NCI-H128 (cell line): ENCODE measurements around the gene ZFP2.
"Not testable (repeated sequence)": the region's sequence is repeated elsewhere in the genome, so short reads cannot be mapped to it uniquely, and the experiment has no call there.

ENCODE experiments used
- DNase-seq: peaks from one replicate; lab custom pipeline; 2025; ENCODE audit not compliant: unreplicated experiment; lab: John Stamatoyannopoulos, UW

The ZFP2 gene

DNA sequence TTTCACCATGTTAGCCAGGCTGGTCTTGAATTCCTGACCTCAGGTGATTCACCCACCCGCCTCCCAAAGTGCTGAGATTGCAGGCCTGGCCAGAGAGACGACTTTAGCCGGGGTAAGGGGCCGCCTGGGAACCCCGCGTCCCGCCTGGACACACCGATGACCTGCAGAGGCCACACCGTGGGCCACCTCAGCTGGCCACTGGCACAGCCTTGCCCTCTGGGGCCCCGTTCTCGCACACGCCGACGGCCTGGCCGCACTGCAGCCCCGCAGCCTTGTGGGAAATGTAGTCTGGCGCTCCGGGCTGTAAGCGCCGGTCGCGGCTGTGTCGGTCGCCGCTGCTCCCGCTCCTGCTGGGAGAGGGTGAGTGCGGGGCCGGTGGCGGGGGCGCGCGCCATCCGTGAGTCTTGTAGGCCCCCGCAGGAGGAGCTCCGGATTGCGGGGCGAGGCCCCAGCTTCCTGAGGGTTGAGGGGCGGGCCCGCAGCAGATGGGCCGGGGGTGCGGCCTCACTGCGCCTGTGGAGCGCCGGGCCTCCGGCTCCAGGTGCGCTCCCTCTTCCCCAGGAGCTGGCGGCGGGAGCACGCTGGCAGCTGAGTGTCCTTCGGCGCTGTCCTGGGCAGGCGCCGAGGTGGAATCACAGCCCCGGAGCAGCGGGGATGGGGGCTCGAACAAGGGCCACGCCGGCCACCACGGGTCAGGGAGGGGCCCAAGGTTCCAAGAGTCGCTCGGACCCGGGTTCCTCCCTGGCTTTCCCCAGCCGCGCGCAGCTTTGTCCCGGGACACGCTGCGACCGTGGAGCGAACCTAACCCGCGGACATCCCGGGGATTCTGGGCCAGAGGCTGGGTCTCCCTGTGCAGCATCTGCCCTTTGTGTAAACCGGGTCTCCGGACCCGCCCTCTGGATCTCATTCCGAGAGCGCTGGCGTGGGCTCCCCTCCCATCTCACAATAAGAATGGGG lies at the start of gene ZFP2:
Gene ZFP2, plus strand, starts transcription at position 299 of the 957 bp plus-strand sequence. CDS start 35,401 bp downstream, outside the sequence.
- no peak for DNase-seq

GRCh38 chr5:178849316-178849715 lies 46.4 kb upstream of the ZFP2 start:
- no peak for DNase-seq

GRCh38 chr5:178851951-178852350 lies 43.8 kb upstream of the ZFP2 start:
- DNase-seq: no peak

DNA sequence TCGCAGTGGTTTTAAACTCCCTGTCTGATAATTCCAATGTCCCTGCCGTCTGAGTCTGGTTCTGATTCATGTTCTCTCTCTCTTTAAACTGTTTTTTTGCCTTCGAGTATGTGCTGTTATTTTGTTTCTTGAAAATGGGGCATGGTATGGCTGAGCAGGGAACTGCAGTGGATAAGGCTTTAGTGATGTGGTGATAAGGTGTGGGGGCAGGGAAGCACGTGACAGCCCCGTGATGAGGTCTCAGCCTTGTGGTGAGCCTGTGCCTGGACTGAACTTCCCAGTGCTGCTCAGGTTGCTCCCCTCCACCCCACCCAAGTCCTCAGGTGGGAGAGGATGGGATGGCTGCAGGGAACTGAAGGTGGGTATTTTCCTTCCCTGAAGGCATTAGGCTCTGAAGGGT lies 41.4 kb upstream of the ZFP2 start:
- DNase-seq: no peak

DNA sequence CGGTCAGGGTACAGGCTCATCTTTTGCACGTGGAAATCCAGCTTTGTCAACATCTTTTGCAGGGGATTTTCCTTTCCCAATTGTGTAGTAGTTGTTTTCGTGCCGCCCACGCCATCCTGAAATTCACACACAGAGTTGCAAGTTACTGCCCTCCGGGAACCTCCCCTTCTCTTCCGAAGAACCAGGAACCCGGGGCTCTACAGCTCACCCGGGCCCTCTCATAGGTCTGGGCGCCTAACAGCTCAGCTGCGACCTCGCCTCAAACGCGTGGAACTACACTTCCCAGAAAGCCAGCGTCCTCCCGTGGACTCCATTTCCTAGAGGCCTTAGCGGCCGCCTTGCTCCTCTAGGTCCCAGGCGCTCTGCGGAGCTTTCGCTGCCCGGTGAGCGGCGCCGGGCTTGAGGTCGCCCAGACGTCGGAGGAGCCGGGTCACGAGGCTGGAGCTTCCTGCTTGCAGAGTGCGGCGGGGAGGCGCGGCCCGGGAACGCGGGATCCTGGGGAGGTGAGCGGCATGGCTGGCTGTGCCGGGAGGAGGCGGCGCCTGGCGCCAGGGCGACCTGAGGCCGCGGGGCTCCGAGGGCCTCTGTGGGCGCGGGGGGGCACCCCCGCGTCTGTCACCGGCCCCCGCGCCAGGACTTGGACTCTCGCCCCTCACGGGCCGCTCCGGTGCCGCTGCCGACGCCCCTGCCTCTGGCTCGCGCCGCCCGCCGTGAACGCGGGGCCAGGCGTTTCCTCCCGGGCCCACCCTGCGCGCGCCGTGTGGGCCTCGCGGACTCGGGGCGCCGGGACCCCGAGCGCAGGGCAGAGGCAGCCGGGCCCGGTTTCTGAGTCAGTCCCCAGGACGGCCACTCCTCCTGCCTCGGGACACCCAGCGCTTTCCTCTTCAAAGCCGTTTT lies 35.8 kb upstream of the ZFP2 start, which contains the start of gene ZNF354B:
Gene ZNF354B, plus strand, starts transcription at position 329 of the 897 bp plus-strand sequence. CDS start 1,095 bp downstream, outside the sequence.
- DNase-seq: peak; percentile 69

DNA sequence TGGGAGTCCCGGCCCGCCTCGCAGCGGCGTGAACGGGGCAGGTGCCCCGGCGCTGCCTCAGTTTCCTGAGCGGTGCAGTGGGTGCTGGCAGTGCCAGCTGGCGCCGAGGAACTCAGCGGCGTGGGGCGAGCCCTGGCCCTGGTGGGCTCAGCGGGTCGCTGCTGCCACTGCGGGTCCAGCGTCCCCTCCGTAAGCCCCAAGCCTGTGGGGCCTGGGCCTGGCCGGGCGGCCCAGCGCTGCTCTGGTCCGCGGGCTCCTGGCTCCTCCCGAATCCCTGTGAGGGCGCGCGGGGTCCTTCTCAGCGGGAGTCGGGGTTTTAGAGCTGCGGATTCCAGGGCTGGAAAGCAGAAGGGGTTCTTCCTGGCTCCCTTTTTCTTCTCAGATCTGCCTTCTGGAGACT lies 35.1 kb upstream of the ZFP2 start:
- not testable (repeated sequence) for DNase-seq

GRCh38 chr5:178861627-178862026 lies 34.1 kb upstream of the ZFP2 start:
- DNase-seq: no peak

GRCh38 chr5:178866946-178867345 lies 28.8 kb upstream of the ZFP2 start:
- DNase-seq: no peak

GRCh38 chr5:178869577-178869976 lies 26.1 kb upstream of the ZFP2 start:
- DNase-seq: no peak

GRCh38 chr5:178870411-178870810 lies 25.3 kb upstream of the ZFP2 start:
- DNase-seq: no peak

DNA sequence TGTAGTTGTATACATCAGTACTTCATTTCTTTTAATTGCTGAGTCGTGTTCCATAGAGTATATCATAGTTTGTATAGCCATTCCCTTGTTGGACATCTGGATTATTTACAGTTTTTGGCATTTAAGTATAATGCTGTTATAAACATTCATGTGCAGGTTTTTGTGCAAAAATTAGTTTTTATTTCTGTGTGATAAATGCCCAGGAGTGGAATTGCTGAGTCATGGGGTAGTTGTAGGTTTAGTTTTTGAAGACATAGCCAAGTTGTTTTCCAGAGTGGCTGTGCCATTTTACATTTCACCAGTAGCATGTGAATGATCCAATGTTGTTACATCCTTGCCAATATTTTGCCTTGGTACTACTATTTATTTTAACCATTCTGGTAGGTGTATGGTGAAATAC lies 23.4 kb upstream of the ZFP2 start:
- DNase-seq: no peak

- not testable (repeated sequence) for DNase-seq
Measured at GRCh38 chr5:178883115-178883694, 12.5 kb upstream of the ZFP2 start.

DNA sequence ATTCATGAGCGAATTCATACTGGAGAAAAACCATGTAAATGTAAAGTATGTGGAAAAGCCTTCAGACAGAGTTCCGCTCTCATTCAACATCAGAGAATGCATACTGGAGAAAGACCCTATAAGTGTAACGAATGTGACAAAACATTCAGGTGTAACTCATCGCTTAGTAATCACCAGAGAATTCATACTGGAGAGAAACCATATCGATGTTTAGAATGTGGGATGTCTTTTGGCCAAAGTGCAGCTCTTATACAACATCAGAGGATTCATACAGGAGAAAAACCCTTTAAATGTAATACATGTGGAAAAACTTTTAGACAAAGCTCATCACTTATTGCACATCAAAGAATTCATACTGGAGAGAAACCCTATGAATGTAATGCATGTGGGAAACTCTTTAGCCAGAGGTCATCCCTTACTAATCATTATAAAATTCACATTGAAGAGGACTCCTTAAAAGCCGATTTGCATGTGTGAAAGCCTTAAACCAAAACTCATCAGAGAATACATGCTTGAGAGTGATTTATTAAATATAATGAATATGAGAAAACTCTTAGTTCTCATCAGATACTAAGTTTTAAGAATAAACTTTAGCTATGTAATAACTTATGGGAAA lies 11.8 kb upstream of the ZFP2 start:
- DNase-seq: no peak

DNA sequence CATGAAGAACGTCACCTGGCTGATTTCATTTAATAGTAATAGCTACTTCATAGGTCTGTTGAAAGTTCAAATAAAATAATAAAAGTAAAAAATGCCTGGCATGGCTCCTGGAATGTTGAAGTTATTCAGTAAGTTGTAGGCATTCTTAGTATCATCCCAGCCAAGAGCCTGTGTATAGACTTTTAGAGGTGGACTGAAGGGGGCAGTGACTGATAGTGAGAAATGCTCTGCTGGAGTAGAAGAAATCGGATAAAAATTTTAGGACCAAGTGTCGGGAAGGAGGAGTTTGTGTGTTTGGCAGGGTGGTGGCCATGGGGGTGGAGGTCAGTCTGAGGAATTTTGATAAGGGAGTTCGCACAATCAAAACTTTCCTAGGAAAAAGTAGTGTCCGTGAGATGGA lies 3.6 kb downstream of the ZFP2 start:
- no peak for DNase-seq

GRCh38 chr5:178902849-178903248 lies 7.1 kb downstream of the ZFP2 start:
- no peak for DNase-seq

DNA sequence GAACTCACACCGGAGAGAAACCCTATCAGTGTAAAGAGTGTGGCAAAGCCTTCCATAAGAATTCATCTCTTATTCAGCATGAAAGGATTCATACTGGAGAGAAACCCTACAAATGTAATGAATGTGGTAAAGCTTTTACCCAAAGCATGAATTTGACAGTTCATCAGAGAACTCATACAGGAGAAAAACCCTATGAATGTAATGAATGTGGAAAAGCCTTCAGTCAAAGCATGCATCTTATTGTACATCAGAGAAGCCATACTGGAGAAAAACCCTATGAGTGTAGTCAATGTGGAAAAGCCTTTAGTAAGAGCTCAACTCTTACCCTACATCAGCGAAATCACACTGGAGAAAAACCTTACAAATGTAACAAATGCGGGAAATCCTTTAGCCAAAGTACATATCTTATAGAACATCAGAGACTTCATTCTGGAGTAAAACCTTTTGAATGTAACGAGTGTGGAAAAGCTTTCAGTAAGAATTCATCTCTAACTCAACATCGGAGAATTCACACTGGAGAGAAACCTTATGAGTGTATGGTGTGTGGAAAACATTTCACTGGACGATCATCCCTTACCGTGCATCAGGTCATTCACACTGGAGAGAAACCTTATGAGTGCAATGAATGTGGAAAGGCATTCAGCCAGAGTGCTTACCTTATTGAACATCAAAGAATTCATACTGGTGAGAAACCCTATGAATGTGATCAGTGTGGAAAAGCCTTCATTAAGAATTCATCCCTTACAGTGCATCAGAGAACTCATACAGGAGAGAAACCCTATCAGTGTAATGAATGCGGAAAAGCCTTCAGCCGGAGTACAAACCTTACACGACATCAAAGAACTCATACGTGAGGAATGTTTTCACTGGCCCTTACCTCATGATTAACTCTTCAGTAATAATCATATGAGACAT lies 36.4 kb downstream of the ZFP2 start:
- no peak for DNase-seq

DNA sequence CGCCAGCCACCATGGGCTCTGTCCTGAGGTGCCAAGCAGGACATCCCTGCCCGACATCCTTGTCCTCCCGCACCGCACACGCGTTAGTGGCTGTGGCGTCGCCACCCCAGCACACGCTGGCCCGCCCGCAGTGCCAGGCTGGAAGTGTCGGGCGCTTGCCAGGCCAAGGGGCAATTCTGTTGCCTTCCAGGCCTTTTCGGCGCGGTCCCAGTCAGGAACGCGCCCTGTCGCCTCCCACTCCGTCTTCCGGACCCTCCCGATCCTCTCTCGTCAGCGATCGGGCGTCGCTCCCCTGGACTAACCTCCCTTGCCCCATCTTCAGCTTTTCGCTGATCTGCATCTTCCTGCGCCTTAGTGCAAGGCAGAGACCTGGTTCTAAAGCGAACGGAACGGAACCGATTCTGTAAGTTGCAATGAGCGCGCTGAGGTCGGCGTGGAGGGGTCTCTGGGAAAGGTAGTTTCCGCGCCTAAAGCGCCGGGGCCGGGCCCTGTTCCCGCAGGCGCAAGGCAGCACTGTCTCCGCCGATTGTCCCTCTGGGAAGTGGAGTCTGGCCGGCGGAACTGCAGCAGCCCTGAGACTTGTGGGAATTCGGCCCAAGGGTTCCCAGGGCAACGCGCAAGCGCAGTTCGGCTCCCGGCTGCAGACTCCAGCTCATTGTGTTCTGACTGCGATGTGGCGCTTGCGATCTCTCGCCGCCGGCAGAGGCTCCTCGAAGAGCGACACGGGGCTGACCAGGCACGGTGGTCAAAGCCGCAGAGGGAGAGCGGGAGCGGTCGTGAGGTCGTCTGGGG lies 45.1 kb downstream of the ZFP2 start, which contains the start of gene ZNF454:
Gene ZNF454, plus strand, starts transcription at position 630 of the 792 bp plus-strand sequence. CDS start 1,594 bp downstream, outside the sequence.
- no peak for DNase-seq

DNA sequence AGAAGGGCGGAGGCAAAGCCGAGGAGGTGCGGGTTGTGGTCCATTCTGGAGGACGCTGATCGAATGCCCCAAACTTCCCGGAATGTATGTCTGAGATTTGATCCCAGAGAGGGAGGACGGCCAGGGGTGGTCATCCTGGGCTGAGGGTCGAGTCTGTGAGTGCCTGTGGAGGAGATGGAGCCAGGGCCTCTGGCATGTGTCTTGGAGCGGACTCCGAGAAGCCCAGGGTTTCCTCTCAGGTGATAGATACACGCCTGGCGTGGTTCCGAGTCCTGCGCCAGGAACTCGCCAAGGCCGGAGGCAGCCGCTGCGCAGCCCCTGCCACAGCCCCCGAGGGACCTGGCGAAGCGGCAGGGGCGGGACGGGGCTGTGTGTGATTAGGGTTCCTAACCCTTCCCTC lies 45.6 kb downstream of the ZFP2 start:
- no peak for DNase-seq
